Right atrium auricular region (tissue), 2 donors: Measurements from ENCODE around the gene IFT43. TPM values are rescaled to one million over a fixed set of nuclear protein-coding genes. Genes with fewer than 3 reads are reported as not detected.

Source experiments
- DNase-seq: peaks from one replicate; pipeline ENCODE4 v3.0.0-alpha.2; 2019; ENCODE audit warnings: low spot score
- H3K27ac ChIP-seq, 2 donors: fragments of 200-600 bp; sonication (generic); 1 replicate in 1 of 2; 2 replicates in 1 of 2; pipeline ENCODE4 v1.5.1; 2016 to 2019
- H3K27me3 ChIP-seq, 2 donors: fragments of 200-600 bp; sonication (generic); one replicate each; pipeline versions ENCODE4 v1.5.1 to v1.6.0; 2017 to 2019
- H3K36me3 ChIP-seq: fragments of 200-600 bp; sonication (generic); one replicate; pipeline ENCODE4 v1.5.1; 2016
- H3K4me1 ChIP-seq, 2 donors: fragments of 200-600 bp; sonication (generic); one replicate each; pipeline versions ENCODE4 v1.5.1 to v1.6.0; 2017 to 2019
- H3K4me3 ChIP-seq, 2 donors: fragments of 200-600 bp; sonication (generic); 1 replicate in 1 of 2; 2 replicates in 1 of 2; pipeline ENCODE4 v1.5.1; 2017 to 2019; ENCODE audit warnings: mild to moderate bottlenecking in 1 of 2, moderate library complexity in 1 of 2
- H3K9me3 ChIP-seq, 2 donors: fragments of 200-600 bp; sonication (generic); one replicate each; pipeline ENCODE4 v1.5.1; 2019
- total RNA-seq, 2 donors: library from RNA; depleted of rRNA; stranded (reverse); fragments of >200 nt; gene quantifications; one replicate each; pipeline ENCODE4 v1.1.0, GENCODE V29; 2016
- TF ChIP-seq, protein P1 (sequence below), 2 donors: fragments of 200-600 bp; sonication (generic); IDR thresholded peaks; one replicate each; pipeline ENCODE4 v1.5.1; 2019; ENCODE audit warnings: antibody characterized with exemption in 2 of 2

IFT43 gene
- total RNA-seq, 2 donors from 2014 or later, result 32.6 to 59.0 TPM

DNA sequence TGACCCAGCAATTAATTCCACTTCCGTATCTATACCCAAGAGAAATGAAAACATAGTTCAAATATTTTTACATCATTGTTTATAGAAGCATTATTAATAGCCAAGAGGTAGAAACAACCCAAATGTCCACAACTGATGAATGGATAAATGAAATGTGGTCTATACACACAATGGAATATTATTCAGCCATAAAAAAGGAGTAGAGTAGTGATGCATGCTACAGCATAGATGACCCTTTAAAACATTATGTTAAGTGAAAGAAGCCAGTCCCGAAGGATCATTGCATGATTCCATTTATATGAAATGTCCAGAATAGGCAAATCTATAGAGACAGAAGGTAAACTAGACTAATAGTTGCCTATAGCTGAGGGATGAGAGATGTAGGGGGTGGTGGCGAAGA is 33.1 kb upstream of the IFT43 start:
- no peak for DNase-seq
- Histone ChIP-seq H3K4me3 (no peak overlapping the region), H3K36me3 (no peaks in the 10 kb centered on the region), H3K4me1 (no peaks in the 10 kb centered on the region), H3K27me3 (no peaks in the 10 kb centered on the region), H3K27ac (no peak overlapping the region), H3K9me3 (no peaks in the 10 kb centered on the region)
- TF ChIP-seq, protein P1, sequence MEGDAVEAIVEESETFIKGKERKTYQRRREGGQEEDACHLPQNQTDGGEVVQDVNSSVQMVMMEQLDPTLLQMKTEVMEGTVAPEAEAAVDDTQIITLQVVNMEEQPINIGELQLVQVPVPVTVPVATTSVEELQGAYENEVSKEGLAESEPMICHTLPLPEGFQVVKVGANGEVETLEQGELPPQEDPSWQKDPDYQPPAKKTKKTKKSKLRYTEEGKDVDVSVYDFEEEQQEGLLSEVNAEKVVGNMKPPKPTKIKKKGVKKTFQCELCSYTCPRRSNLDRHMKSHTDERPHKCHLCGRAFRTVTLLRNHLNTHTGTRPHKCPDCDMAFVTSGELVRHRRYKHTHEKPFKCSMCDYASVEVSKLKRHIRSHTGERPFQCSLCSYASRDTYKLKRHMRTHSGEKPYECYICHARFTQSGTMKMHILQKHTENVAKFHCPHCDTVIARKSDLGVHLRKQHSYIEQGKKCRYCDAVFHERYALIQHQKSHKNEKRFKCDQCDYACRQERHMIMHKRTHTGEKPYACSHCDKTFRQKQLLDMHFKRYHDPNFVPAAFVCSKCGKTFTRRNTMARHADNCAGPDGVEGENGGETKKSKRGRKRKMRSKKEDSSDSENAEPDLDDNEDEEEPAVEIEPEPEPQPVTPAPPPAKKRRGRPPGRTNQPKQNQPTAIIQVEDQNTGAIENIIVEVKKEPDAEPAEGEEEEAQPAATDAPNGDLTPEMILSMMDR (IDR thresholded peaks at IDR 0.05), result no peak

DNA sequence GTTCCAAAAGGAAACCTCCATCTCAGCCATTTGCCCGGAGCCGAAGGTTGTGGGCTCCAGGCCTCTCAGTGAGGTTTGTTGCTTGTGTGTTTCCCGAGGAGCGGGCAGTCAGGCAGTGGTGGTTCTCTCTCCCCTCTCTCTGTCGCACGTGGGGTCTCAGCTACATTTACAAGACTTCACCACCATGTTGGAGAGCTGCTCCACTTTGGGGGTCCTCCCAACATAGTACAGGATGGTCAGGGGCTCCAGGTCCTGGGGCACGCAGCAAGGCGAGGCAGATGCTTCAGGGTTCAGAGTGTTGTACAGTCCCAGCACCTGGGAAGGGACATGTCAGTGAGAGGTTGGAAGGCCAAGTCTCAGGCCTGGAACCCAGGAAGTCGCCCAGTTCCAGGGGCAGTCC is 26.5 kb upstream of the IFT43 start:
- H3K27me3 ChIP-seq, result no peaks in the 10 kb centered on the region
- no peaks in the 10 kb centered on the region for H3K9me3 ChIP-seq
- no peaks in the 10 kb centered on the region for H3K4me1 ChIP-seq
- H3K27ac ChIP-seq, result no peak overlapping the region
- DNase-seq, result no peak
- H3K36me3 ChIP-seq, result peaks cover 53% of the 10 kb centered on the region
- no peak overlapping the region for H3K4me3 ChIP-seq
- TF ChIP-seq, protein P1 (IDR thresholded peaks at IDR 0.05), result no peak

DNA sequence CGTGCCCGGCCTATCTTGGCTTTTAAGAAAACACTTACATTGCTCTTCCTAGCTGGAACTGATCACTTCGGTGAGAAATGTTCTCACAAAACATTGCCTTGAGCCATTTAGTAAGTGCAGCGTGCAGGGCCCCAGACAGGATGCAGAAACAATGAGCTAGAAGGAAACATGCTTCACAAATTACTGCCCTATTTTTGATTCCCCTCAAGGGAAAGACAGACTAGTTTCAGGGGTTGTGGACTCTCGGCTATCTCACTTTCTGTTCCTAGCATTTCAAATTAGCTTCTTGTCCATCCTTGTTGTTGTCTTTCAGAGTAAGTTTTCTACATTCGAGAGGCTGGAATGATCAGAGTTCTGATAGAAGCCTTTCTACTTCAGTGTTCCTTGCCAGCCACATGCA is 25.3 kb upstream of the IFT43 start:
- H3K27me3 ChIP-seq, result no peaks in the 10 kb centered on the region
- TF ChIP-seq, protein P1 (IDR thresholded peaks at IDR 0.05), result no peak
- peaks cover 65% of the 10 kb centered on the region for H3K36me3 ChIP-seq

DNA sequence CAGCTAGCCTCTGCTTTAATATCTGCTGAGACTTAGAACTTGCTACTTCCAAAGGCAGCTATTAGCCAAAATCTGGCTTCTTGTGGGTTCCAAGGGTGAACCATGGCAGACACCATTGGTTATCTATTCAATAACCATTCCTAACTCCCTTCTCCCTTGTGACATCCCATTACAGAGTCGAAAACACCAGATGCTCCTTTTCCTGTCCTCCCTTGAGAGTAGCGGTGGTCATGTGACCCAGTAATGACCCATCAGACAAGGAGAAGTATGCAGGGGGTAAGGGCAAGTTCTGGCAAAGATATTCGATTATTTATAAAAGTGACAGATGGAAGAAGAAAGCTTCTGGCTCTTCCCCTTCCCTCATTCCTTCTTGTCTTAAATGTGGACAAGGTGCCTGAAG is 23.9 kb upstream of the IFT43 start:
- DNase-seq, result no peak
- Histone ChIP-seq H3K4me3 (no peak overlapping the region), H3K36me3 (peaks cover 79% of the 10 kb centered on the region)

More for the DNA sequence above, 25.3 kb upstream of the IFT43 start:
- Histone ChIP-seq H3K9me3 (no peaks in the 10 kb centered on the region), H3K4me3 (no peak overlapping the region), H3K27ac (no peak overlapping the region), H3K4me1 (no peaks in the 10 kb centered on the region)
- DNase-seq, result no peak

DNA sequence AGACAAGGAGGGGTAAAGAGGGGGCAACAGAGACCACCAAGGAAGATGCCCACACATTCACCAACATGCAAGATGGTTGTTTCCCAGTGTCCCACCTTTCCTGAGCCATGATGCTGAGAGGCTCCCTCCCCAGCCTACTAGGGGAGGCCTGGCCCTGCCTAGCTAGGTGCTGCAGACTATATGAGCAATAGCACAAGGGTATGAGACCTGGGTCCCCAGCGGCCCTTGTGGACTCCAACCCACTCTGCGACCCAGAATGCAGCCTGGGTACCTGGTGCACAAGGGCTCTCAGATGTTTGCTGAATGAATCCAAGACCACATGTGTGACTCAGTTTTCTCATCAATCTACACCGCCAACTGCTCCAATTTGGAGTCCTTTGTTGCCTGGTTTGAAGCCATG is 17.7 kb upstream of the IFT43 start:
- Histone ChIP-seq H3K27ac (peak overlapping the region in 1 of 2 donors; percentile 20), H3K36me3 (peaks cover 62% of the 10 kb centered on the region), H3K27me3 (no peaks in the 10 kb centered on the region), H3K9me3 (no peaks in the 10 kb centered on the region), H3K4me3 (no peak overlapping the region), H3K4me1 (peaks cover 0 to 7% of the 10 kb centered on the region in 2 donors)
- DNase-seq, result peak; percentile 53
- TF ChIP-seq, protein P1 (IDR thresholded peaks at IDR 0.05), result no peak

More for the DNA sequence above, 23.9 kb upstream of the IFT43 start:
- H3K4me1 ChIP-seq, result no peaks in the 10 kb centered on the region
- H3K27ac ChIP-seq, result no peak overlapping the region
- no peaks in the 10 kb centered on the region for H3K27me3 ChIP-seq
- TF ChIP-seq, protein P1 (IDR thresholded peaks at IDR 0.05), result no peak
- no peaks in the 10 kb centered on the region for H3K9me3 ChIP-seq

DNA sequence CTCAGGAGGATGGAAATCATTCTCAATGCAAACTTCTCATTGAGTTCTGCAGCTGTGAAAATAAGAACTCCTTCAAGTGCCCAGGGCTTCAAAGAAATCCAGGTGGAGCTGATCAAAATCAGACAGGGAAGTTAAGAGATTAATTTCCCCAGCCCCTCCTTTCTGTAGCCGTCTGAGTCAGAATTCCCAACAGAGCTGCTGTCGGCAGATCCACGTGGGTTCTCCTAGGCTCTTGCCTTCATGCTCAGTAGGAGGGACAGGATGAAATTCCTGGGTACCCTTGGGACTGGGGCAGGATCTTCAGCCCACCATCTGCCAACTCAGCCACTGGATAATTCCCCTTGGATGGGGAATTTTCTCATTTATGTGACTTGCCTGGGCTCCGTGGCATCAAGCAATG is 17.1 kb upstream of the IFT43 start:
- peak overlapping the region in 1 of 2 donors; percentile 20 for H3K27ac ChIP-seq
- no peaks in the 10 kb centered on the region for H3K27me3 ChIP-seq
- TF ChIP-seq, protein P1 (IDR thresholded peaks at IDR 0.05), result no peak
- H3K36me3 ChIP-seq, result peaks cover 57% of the 10 kb centered on the region
- DNase-seq, result peak; percentile 59
- H3K9me3 ChIP-seq, result no peaks in the 10 kb centered on the region
- H3K4me3 ChIP-seq, result no peak overlapping the region
- peaks cover 0 to 7% of the 10 kb centered on the region in 2 donors for H3K4me1 ChIP-seq
